GM18861 (cell line): ENCODE results near the gene CEP57.
"Not testable (repeated sequence)": the region's sequence is repeated elsewhere in the genome, so short reads cannot be mapped to it uniquely, and the experiment has no call there.

Source experiments
- ATAC-seq: cut with Tn5 transposase; IDR thresholded peaks from one replicate; pipeline ENCODE4 v1.9.1; 2021; ENCODE audit not compliant: unreplicated experiment

CEP57 gene

GRCh38 chr11:95853138-95853537 lies 62.8 kb downstream of the CEP57 start:
- ATAC-seq = no peak

GRCh38 chr11:95853862-95854261 lies 63.6 kb downstream of the CEP57 start:
- no peak for ATAC-seq

- ATAC-seq = not testable (repeated sequence)
Measured at GRCh38 chr11:95854362-95854761, 64.1 kb downstream of the CEP57 start.

GRCh38 chr11:95860024-95860423 lies 69.7 kb downstream of the CEP57 start:
- ATAC-seq = not testable (repeated sequence)

- ATAC-seq = no peak
Measured at GRCh38 chr11:95863486-95864140, 73.3 kb downstream of the CEP57 start.

- no peak for ATAC-seq
Measured at GRCh38 chr11:95867105-95867504, 76.8 kb downstream of the CEP57 start.

- ATAC-seq = not testable (repeated sequence)
Measured at GRCh38 chr11:95870877-95871276, 80.6 kb downstream of the CEP57 start.

GRCh38 chr11:95877291-95877690 lies 87.0 kb downstream of the CEP57 start:
- ATAC-seq = no peak
